Neutrophil (primary cell): ENCODE results near the gene NSD2.

Experiments
- H3K27ac ChIP-seq: fragments of 200-600 bp; sonication (generic); 2 replicates; pipeline ENCODE4 v1.5.1; 2016; ENCODE audit warnings: mild to moderate bottlenecking, moderate library complexity
- H3K27me3 ChIP-seq: fragments of 200-600 bp; sonication (generic); 2 replicates; pipeline ENCODE4 v1.6.0; 2016; ENCODE audit warnings: mild to moderate bottlenecking
- H3K36me3 ChIP-seq: fragments of 200-600 bp; sonication (generic); 2 replicates; pipeline ENCODE4 v1.5.1; 2017
- H3K4me1 ChIP-seq, 2 experiments: fragments of 200-600 bp in 1 of 2; sonication (generic) in 1 of 2; 1 replicate in 1 of 2; 2 replicates in 1 of 2; pipeline versions ENCODE4 v1.5.1 to v1.6.1; 2013 to 2016; ENCODE audit warnings: low read depth in 1 of 2, low read length in 1 of 2, mild to moderate bottlenecking in 1 of 2, moderate library complexity in 1 of 2; ENCODE audit not compliant: control insufficient read depth in 1 of 2, insufficient read depth in 1 of 2
- H3K4me3 ChIP-seq, 2 experiments: fragments of 200-600 bp in 1 of 2; sonication (generic) in 1 of 2; 1 replicate in 1 of 2; 2 replicates in 1 of 2; pipeline ENCODE4 v1.5.1; 2013 to 2016; ENCODE audit warnings: low read depth in 1 of 2, low read length in 1 of 2, mild to moderate bottlenecking in 1 of 2, moderate library complexity in 1 of 2
- H3K9me3 ChIP-seq: fragments of 200-600 bp; sonication (generic); 2 replicates; pipeline ENCODE4 v1.5.1; 2016
- TF ChIP-seq, protein P1 (sequence below): fragments of 200-600 bp; sonication (generic); IDR thresholded peaks from 2 replicates; pipeline ENCODE4 v1.5.1; 2016; ENCODE audit warnings: antibody characterized with exemption

The NSD2 gene

DNA sequence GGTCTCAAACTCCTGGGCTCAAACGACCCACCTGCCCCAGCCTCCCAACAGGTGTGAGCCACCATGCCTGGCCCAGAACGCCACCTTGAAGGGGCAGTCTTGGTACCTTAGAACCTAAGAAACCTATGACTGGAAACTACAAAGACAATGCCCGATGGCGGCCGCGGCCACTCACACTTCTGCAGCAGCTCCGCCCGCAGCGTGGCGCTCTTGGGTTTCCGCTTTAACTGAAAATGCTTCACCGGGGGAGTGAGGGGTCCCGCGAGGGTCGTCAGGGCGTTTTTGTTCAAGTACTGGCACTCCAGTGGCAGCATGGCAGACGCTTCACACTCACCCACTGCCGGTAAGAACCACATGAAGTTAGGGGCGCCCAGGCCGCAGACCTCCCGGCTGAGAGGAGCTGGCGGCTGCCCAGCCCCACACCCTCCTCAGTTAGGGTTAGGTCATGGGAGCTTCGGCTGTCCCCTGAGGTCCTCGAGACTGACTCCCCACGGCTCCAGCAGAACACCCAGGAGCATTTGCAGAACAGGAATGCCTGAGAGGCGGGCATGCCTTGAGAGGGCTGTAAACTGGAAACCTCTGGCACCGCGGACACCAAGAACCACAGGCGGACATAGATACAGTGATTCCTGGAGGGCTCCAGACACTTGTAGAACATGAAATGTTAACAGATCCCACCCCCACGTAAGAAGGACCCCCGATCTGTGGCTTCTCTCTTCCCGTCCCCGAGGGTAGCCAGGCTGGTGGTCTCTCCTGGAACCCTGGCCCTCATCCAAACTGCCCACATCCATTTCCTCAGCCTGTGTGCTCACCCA is 118.5 kb downstream of the NSD2 start:
- Histone ChIP-seq H3K4me3 (no peak overlapping the region), H3K36me3 (peaks cover 75% of the 10 kb centered on the region), H3K27ac (no peak overlapping the region), H3K9me3 (no peaks in the 10 kb centered on the region), H3K4me1 (no peaks in the 10 kb centered on the region), H3K27me3 (no peaks in the 10 kb centered on the region)
- TF ChIP-seq, protein P1, sequence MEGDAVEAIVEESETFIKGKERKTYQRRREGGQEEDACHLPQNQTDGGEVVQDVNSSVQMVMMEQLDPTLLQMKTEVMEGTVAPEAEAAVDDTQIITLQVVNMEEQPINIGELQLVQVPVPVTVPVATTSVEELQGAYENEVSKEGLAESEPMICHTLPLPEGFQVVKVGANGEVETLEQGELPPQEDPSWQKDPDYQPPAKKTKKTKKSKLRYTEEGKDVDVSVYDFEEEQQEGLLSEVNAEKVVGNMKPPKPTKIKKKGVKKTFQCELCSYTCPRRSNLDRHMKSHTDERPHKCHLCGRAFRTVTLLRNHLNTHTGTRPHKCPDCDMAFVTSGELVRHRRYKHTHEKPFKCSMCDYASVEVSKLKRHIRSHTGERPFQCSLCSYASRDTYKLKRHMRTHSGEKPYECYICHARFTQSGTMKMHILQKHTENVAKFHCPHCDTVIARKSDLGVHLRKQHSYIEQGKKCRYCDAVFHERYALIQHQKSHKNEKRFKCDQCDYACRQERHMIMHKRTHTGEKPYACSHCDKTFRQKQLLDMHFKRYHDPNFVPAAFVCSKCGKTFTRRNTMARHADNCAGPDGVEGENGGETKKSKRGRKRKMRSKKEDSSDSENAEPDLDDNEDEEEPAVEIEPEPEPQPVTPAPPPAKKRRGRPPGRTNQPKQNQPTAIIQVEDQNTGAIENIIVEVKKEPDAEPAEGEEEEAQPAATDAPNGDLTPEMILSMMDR: no peak

DNA sequence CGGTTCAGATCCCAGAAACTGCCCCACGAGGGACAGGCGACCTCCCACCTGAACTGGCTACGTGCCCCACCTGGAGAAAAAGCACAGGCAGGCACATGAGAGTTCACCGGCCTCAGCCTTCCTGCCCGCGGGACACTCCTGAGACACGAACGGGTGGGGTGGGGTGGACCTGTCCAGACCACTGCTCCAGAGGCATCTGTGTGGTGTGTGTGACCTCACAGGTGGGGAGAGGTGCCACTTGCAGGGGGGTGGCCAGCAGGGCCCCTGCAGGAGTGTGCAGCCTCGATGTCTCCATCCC is 119.1 kb downstream of the NSD2 start:
- Histone ChIP-seq H3K4me1 (no peaks in the 10 kb centered on the region), H3K4me3 (no peak overlapping the region), H3K9me3 (no peaks in the 10 kb centered on the region), H3K36me3 (peaks cover 69% of the 10 kb centered on the region), H3K27me3 (no peaks in the 10 kb centered on the region), H3K27ac (no peak overlapping the region)
- TF ChIP-seq, protein P1: no peak

DNA sequence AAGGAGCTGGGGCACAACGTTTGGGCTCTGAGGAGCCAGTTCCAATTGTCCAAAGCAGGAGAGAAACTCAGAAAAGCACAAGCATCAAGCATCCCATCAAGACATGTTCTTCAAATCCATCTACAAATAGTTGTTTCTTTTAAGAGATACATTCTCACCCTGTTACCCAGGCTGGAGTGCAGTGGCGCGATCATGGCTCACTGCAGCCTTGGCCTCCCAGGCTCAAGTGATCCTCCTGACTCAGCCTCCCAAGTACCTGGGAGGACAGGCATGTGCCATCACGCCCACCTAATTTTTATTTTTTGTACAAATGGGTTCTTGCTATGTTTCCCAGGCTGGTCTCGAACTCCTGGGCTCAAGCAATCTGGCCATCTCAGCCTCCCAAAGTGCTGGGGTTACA is 119.5 kb downstream of the NSD2 start:
- no peaks in the 10 kb centered on the region for H3K4me1 ChIP-seq
- peaks cover 65% of the 10 kb centered on the region for H3K36me3 ChIP-seq
- TF ChIP-seq, protein P1: no peak
- H3K4me3 ChIP-seq: no peak overlapping the region
- H3K27ac ChIP-seq: no peak overlapping the region
- H3K27me3 ChIP-seq: no peaks in the 10 kb centered on the region
- H3K9me3 ChIP-seq: no peaks in the 10 kb centered on the region

DNA sequence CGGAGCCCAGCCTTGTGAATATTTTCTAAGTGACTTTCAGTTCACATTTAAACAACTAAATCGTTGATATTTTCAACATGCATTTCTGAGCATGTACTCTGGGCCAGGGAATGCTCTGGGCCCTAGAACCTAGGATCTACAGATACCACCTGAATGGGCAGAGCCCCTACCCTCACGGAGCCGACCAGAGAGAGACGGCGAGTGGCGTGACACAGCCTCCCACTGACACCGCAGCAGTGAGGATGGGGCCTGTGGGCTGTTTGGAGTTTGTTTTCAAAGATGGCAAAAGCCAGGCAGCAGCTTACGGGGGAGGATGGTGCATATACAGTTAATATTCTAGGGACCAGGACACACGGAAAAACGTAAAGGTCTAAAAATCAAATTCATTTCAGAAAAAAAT is 119.9 kb downstream of the NSD2 start:
- Histone ChIP-seq H3K27ac (no peak overlapping the region), H3K4me1 (no peaks in the 10 kb centered on the region), H3K27me3 (no peaks in the 10 kb centered on the region), H3K36me3 (peaks cover 61% of the 10 kb centered on the region), H3K9me3 (no peaks in the 10 kb centered on the region), H3K4me3 (no peak overlapping the region)
- TF ChIP-seq, protein P1: no peak

DNA sequence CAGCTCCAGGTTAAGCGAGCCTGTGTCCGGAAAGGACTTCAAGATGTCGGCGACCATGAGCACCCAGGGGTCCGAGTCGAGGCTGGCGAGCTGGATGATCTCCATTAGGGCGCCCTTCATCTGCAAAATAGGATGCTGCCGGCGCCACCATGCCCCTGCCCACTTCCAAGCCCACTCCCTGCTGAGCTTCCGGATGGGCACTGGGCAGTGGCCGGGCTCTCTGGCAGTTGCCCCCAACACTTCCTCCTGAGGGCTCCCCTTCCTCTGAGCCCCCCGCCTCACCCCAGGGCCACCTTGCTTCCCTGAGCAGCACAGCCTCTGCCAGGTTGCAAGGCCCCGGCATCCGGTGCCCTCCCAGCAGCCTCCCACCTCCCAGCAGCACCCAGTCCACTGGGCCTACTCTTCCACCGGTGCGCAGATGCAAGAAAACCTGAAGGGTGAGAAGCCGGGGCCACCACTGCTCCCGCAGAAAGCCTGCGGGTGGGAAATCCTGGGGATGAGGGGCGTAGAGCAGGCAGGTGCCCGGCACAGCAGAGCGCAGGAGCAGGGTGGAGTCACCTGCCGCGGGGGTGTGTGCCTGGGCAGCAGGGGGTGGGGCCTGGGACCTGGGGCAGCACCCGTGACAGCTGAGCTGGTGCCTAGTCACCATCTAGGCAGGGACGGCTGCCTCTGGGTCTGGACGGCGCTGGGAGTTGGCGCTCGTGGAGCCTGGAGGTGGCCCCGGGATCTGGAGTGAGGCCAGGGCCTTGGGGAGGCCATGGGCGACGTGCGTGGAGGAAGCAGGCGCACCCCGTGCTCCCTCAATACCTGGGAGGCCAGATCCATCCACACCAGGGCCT is 120.6 kb downstream of the NSD2 start:
- Histone ChIP-seq H3K27me3 (no peaks in the 10 kb centered on the region), H3K9me3 (no peaks in the 10 kb centered on the region), H3K36me3 (peaks cover 54% of the 10 kb centered on the region), H3K27ac (no peak overlapping the region), H3K4me1 (no peaks in the 10 kb centered on the region), H3K4me3 (no peak overlapping the region)
- TF ChIP-seq, protein P1: no peak
